ENCODE measurements around the gene BCAS3.

- TF ChIP-seq RAD21 (IDR thresholded peaks at IDR 0.05; ENCODE audit: low read depth), result no peak
- TF ChIP-seq YY1 (IDR thresholded peaks at IDR 0.05; ENCODE audit: extremely low read depth, insufficient replicate concordance, low read depth, low read length), result no peak
- TF ChIP-seq EZH2 (IDR thresholded peaks at IDR 0.05), result no peak
These were observed 582.6 kb downstream of the BCAS3 start for GRCh38 chr17:61260071-61260797.

Data from HCT116 (cell line).